ENCODE measurements around the gene FAM89A. TPM values are rescaled to one million over a fixed set of nuclear protein-coding genes. Genes with fewer than 3 reads are reported as not detected.

FAM89A gene
- total RNA-seq, 2 experiments from 2014 or later, result 11.1 to 14.2 TPM

- POLR2A ChIA-PET, result interaction anchor here (1.8 kb wide), 1 partner anchor 11 kb away, joined by 5 read pairs; no protein-coding TSS in a partner anchor
- peak; percentile 53 for ATAC-seq
- H3K27ac Mint-ChIP-seq, result peak overlapping the region; percentile 30
Observed at GRCh38 chr1:231039161-231040018, 664 bp downstream of the FAM89A start.

GRCh38 chr1:231037585-231038517 is 2.2 kb downstream of the FAM89A start:
- Mint-ChIP-seq H3K27ac (no peak overlapping the region), H3K9me3 (no peaks in the 10 kb centered on the region), H3K36me3 (ENCODE audit: low read depth) (peaks cover 10% of the 10 kb centered on the region), H3K27me3 (peaks cover 2% of the 10 kb centered on the region), H3K4me3 (peak overlapping the region; percentile 79), H3K4me1 (ENCODE audit: low read depth) (peaks cover 32% of the 10 kb centered on the region)
- POLR2A ChIA-PET, result interaction anchor here (1.8 kb wide), 1 partner anchor 9 kb away, joined by 5 read pairs; no protein-coding TSS in a partner anchor
- CTCF ChIA-PET, result interaction anchor here (0.6 to 1.5 kb wide), 4 partner anchors 16 to 177 kb away, joined by 3 read pairs; no protein-coding TSS in a partner anchor
- ATAC-seq (no peak), DNase-seq (no peak)
- intact Hi-C loops (cut with micrococcal nuclease), result loop anchor here (10.0 kb wide), 1 partner anchor 177 kb away; no protein-coding TSS in a partner anchor
- TF ChIP-seq CTCF (IDR thresholded peaks at IDR 0.05), result no peak

More at GRCh38 chr1:231039161-231040018, 664 bp downstream of the FAM89A start:
- H3K4me3 Mint-ChIP-seq, result peak overlapping the region; percentile 79
- CTCF ChIA-PET, result interaction anchor here (1.3 to 2.4 kb wide), 3 partner anchors 14 to 53 kb away, joined by 3 to 6 read pairs (median 4); no protein-coding TSS in a partner anchor
- intact Hi-C loops (cut with micrococcal nuclease), result loop anchor here (10.0 kb wide), 1 partner anchor 175 kb away; no protein-coding TSS in a partner anchor
- peak; percentile 58 for DNase-seq
- no peak for TF ChIP-seq CTCF (IDR thresholded peaks at IDR 0.05)
- peaks cover 2% of the 10 kb centered on the region for H3K27me3 Mint-ChIP-seq
- peaks cover 10% of the 10 kb centered on the region for H3K36me3 Mint-ChIP-seq (ENCODE audit: low read depth)
- H3K4me1 Mint-ChIP-seq (ENCODE audit: low read depth), result peaks cover 32% of the 10 kb centered on the region
- no peaks in the 10 kb centered on the region for H3K9me3 Mint-ChIP-seq

GRCh38 chr1:231036416-231036815 is 3.6 kb downstream of the FAM89A start:
- peaks cover 2% of the 10 kb centered on the region for H3K27me3 Mint-ChIP-seq
- no peak for DNase-seq
- peaks cover 10% of the 10 kb centered on the region for H3K36me3 Mint-ChIP-seq (ENCODE audit: low read depth)
- TF ChIP-seq CTCF (IDR thresholded peaks at IDR 0.05), result no peak
- H3K9me3 Mint-ChIP-seq, result no peaks in the 10 kb centered on the region
- no peak for ATAC-seq
- ChIA-PET CTCF (interaction anchor here (0.7 to 1.2 kb wide), 2 partner anchors 179 to 567 kb away, joined by 3 read pairs; no protein-coding TSS in a partner anchor), POLR2A (no interaction called here)
- H3K4me3 Mint-ChIP-seq, result no peak overlapping the region
- peaks cover 26% of the 10 kb centered on the region for H3K4me1 Mint-ChIP-seq (ENCODE audit: low read depth)
- intact Hi-C loops (cut with micrococcal nuclease), result loop anchor here (10.0 kb wide), 1 partner anchor 178 kb away; no protein-coding TSS in a partner anchor
- H3K27ac Mint-ChIP-seq, result peak overlapping the region; percentile 6

GRCh38 chr1:231035799-231036198 is 4.3 kb downstream of the FAM89A start:
- Mint-ChIP-seq H3K27ac (no peak overlapping the region), H3K36me3 (ENCODE audit: low read depth) (peaks cover 10% of the 10 kb centered on the region), H3K4me3 (no peak overlapping the region), H3K4me1 (ENCODE audit: low read depth) (peaks cover 25% of the 10 kb centered on the region), H3K27me3 (no peaks in the 10 kb centered on the region), H3K9me3 (no peaks in the 10 kb centered on the region)
- TF ChIP-seq CTCF (IDR thresholded peaks at IDR 0.05), result no peak
- ChIA-PET POLR2A (no interaction called here), CTCF (interaction anchor here (0.7 to 1.5 kb wide), 2 partner anchors 9 to 567 kb away, joined by 3 read pairs; no protein-coding TSS in a partner anchor)
- intact Hi-C loops (cut with micrococcal nuclease), result loop anchor here (10.0 kb wide), 1 partner anchor 179 kb away; no protein-coding TSS in a partner anchor
- no peak for ATAC-seq
- no peak for DNase-seq

All from activated CD8-positive, alpha-beta T cell treated with anti-CD3 and anti-CD28 coated beads for 36 hours (primary cell).